AG09309 (cell line): Measurements from ENCODE around the gene PAX9.

ENCODE experiments used
- DNase-seq: peaks from one replicate; pipeline ENCODE4 v3.0.0-alpha.2; 2010; ENCODE audit warnings: low read depth
- H3K4me3 ChIP-seq: 2 replicates; pipeline ENCODE4 v1.5.1; 2011; ENCODE audit warnings: mild to moderate bottlenecking, low read depth, low read length, moderate library complexity; ENCODE audit not compliant: control insufficient read depth
- CTCF ChIP-seq: IDR thresholded peaks from 2 replicates; pipeline ENCODE4 v1.5.1; 2011; ENCODE audit warnings: mild to moderate bottlenecking, low read depth, low read length, inconsistent platforms; ENCODE audit not compliant: insufficient read depth, control insufficient read depth; ENCODE audit errors: missing control alignments

The PAX9 gene

GRCh38 chr14:36726128-36726527 is 64.5 kb downstream of the PAX9 start:
- no peak for TF ChIP-seq CTCF
- DNase-seq, result no peak
- no peak overlapping the region for H3K4me3 ChIP-seq
